Breast epithelium (tissue), 3 donors: ENCODE data around the gene NOMO2.
"Not testable (repeated sequence)": the region's sequence is repeated elsewhere in the genome, so short reads cannot be mapped to it uniquely, and the experiment has no call there.

Experiments used
- POLR2A ChIP-seq: fragments of 450-650 bp; IDR thresholded peaks from one replicate; pipeline ENCODE4 v1.6.1; 2016; ENCODE audit warnings: antibody characterized with exemption, mild to moderate bottlenecking, moderate library complexity
- POLR2AphosphoS5 ChIP-seq, 3 donors: sonication (generic); formaldehyde crosslinking; IDR thresholded peaks; one replicate each; pipeline ENCODE4 v1.6.1; 2017; ENCODE audit warnings: antibody characterized with exemption in 3 of 3
- TF ChIP-seq, protein P1 (sequence below), 3 donors: fragments of 450-650 bp; IDR thresholded peaks; one replicate each; pipeline ENCODE4 v1.5.1; 2016 to 2017; ENCODE audit warnings: antibody characterized with exemption in 3 of 3, mild to moderate bottlenecking in 3 of 3, moderate library complexity in 3 of 3

DNA sequence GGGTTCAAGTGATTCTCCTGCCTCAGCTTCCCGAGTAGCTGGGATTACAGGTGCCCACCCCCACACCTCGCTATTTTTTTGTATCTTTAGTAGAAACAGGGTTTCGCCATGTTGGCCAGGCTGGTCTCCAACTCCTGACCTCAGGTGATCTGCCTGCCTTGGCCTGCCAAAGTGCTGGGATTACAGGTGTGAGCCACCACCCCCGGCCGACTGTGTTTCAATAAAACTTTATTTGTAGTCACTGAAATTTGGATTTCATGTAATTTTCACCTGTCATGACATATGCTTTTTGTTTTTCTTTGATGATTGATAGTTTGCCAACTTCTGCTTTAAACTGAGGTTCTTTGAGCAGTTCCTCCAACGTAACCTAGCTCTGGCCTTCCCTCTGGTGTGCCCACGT is 12.0 kb upstream of the NOMO2 start:
- not testable (repeated sequence) for TF ChIP-seq POLR2AphosphoS5 (IDR thresholded peaks at IDR 0.05); POLR2A
- TF ChIP-seq, protein P1, sequence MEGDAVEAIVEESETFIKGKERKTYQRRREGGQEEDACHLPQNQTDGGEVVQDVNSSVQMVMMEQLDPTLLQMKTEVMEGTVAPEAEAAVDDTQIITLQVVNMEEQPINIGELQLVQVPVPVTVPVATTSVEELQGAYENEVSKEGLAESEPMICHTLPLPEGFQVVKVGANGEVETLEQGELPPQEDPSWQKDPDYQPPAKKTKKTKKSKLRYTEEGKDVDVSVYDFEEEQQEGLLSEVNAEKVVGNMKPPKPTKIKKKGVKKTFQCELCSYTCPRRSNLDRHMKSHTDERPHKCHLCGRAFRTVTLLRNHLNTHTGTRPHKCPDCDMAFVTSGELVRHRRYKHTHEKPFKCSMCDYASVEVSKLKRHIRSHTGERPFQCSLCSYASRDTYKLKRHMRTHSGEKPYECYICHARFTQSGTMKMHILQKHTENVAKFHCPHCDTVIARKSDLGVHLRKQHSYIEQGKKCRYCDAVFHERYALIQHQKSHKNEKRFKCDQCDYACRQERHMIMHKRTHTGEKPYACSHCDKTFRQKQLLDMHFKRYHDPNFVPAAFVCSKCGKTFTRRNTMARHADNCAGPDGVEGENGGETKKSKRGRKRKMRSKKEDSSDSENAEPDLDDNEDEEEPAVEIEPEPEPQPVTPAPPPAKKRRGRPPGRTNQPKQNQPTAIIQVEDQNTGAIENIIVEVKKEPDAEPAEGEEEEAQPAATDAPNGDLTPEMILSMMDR (IDR thresholded peaks at IDR 0.05): not testable (repeated sequence)
